HG02938 (cell line): ENCODE data around the gene FAM156A.
A peak's percentile ranks its signal among the peaks of the same experiment; 100 is the strongest.
"Not testable (repeated sequence)": the region's sequence is repeated elsewhere in the genome, so short reads cannot be mapped to it uniquely, and the experiment has no call there.

Source experiments
- ATAC-seq: cut with Tn5 transposase; IDR thresholded peaks from one replicate; pipeline ENCODE4 v1.9.1; 2021; ENCODE audit warnings: mild to moderate bottlenecking, moderate library complexity; ENCODE audit not compliant: unreplicated experiment

The FAM156A gene

GRCh38 chrX:52958113-52958959 is at the start of gene FAM156A:
Gene FAM156A (minus strand): TSS chrX:52958518. CDS start chrX:52948588, 9,930 bp downstream.
- ATAC-seq: peak; percentile 85

DNA sequence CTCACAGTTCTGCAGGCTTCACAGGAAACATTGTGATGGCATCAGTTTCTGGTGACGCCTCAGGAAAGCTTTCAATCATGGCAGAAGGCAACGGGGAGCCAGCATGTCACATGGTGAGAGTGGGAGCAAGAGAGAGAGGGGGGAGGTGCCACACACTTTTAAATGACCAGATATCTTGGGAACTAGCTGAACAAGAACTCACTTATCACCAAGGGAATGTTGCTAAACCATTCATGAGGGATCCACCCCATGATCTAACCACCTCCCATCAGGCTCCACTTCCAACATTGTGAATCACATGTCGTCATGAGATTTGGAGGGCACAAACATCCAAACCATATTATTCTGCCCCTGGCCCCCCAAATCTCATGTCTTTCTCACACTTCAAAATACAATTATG is 47.0 kb upstream of the FAM156A start:
- no peak for ATAC-seq

- no peak for ATAC-seq
Observed at GRCh38 chrX:53004811-53005210, 46.5 kb upstream of the FAM156A start.

GRCh38 chrX:53004038-53004437 is 45.7 kb upstream of the FAM156A start:
- ATAC-seq: no peak

- ATAC-seq: no peak
Observed at GRCh38 chrX:53003111-53003510, 44.8 kb upstream of the FAM156A start.

GRCh38 chrX:53001958-53002357 is 43.6 kb upstream of the FAM156A start:
- no peak for ATAC-seq

DNA sequence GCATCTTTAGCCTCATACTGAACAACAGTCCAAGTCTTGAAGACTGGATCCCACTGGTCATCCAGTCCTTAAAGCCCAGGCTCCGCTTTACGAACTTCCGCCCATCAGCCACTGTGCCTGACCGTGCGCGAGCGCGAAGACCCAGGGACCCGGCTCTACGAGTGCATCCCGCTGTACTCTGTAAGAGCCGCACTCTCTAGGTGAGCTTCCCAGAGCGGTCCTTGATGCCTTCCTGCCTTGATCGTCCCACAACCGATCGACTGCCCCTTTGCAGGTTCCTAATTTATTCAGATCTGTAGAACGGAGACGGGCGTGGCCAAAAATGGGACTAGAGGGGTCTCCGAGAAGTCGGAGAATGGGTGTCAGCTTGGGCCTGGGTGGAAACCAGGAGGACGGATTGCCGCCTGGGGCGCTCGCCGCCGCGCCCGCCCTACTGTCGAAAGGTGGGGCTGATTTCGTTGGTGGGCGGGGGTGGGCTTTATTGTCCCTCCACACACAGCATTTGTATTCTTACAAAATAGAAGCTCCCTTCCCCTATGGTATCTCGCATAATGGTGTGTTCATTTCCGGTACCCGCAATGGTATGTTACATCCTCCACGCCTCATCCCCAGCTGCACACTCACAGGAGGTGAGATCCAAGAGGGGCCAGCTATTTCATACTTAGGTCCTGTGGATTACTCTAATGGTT is 42.3 kb upstream of the FAM156A start:
- no peak for ATAC-seq

- ATAC-seq: no peak
Observed at GRCh38 chrX:52995987-52996331, 37.6 kb upstream of the FAM156A start.

DNA sequence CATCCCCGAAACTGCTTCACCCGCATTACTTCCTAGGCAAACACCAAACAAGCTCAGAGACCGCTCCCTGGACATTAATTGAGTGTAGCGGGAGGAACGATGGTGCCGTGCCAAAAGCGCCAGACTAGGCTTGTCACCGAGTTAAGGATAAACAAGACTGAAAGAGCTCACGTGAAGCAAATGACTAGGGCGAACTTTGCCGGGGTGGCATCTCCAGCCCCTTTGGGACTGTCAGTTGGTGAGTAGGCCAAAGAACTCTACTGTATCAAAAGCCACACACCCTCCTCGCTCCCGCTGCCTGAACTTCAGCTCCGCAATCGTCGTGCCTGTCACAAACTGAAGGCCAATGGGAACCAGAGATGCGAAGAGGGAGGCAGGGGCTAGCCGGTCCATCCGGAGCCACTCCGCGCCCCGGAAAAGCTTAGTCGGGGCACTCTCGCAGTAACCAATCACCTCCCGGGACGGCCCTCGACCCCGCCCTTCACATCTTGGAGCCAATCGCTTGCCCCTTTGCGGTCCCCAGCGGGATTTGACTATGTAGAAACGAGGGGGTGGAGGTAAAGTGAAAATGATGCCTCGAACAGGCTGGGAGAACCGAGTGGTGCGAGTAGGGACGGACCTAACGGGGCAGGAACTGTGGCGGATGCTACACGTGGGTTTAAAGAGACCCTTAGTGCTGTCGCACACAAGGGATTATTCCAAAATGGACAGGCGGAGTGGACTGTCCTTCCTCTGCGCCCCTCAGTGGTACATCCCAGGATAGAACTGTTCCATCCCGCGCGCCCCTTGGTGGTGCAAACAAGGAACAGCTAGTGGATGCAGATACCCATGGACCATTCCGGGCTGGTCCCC is 37.0 kb upstream of the FAM156A start:
- peak; percentile 95 for ATAC-seq

GRCh38 chrX:52990848-52991247 is 32.5 kb upstream of the FAM156A start:
- ATAC-seq: no peak

GRCh38 chrX:52990011-52990631 is 31.8 kb upstream of the FAM156A start:
- ATAC-seq: peak; percentile 54

GRCh38 chrX:52988985-52989917 is 30.9 kb upstream of the FAM156A start:
- ATAC-seq: no peak

GRCh38 chrX:52983321-52984000 is 25.1 kb upstream of the FAM156A start:
- no peak for ATAC-seq

DNA sequence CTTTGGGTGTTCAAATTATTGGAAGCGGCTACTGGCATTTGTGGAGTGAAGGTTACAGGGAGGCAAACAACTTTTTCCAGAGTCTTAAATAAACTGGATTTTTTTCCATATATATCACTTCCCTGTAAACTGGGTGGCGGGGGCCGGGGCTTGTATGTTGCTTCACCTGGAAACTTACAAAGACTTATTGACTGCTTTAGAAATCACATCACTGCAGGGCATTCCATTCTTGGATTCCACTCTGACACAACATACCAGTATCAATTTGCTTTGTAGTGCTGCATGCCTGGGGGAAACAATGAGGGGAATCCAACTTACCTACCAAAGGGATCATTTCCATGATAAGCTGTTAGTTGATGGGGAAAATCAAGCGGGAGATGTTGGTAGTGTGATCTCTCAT is 21.7 kb upstream of the FAM156A start:
- no peak for ATAC-seq

GRCh38 chrX:52979568-52979967 is 21.2 kb upstream of the FAM156A start:
- no peak for ATAC-seq

DNA sequence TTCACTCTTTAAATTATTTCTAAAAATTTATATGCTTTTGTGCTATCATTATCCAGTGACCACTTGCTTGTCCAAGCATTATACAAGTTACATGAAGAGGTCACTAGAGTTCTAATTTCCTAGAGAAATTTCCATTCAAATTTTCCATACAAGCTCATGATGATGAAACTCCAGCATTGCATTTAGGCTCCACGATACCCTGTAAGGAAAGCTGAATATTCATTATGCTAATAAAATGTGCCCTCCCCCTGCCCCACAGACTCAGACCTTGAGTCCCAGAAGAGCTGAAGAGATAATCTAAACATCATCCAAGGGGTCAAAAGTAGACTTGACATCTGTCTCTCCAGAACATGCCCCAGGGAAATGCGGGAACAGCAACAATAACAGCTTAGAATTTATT is 19.6 kb upstream of the FAM156A start:
- no peak for ATAC-seq

GRCh38 chrX:52975576-52975975 is 17.3 kb upstream of the FAM156A start:
- not testable (repeated sequence) for ATAC-seq

DNA sequence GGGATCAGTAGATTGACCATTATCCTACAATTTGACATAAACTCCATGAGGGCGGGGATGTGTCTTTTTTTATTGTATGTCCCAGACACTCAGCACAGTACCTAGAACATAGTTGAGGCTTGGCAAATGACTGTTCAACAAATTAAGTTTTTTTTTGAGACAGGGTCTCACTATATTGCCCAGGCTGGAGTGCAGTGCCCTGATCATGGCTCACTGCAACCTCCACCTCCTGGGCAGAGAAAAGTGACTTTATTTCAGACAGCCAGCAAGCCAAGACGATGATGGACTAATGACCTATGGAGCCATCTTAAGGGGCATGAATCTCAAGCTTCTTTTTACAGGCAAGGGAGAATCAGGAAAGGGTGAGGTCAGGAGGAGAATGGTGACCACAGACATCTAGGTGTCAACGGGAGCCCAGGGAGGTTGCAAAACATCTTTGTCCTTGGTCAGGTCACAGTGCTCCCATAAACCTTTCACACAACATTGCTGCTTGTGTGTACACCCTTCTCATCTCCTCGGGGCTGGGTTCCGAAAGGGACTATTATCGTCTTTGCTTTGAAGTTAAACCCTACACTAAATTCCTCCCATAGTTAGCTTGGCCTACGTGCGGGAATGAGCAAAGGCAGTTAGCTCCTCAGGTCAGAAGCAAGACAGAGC is 16.1 kb upstream of the FAM156A start:
- ATAC-seq: not testable (repeated sequence)

DNA sequence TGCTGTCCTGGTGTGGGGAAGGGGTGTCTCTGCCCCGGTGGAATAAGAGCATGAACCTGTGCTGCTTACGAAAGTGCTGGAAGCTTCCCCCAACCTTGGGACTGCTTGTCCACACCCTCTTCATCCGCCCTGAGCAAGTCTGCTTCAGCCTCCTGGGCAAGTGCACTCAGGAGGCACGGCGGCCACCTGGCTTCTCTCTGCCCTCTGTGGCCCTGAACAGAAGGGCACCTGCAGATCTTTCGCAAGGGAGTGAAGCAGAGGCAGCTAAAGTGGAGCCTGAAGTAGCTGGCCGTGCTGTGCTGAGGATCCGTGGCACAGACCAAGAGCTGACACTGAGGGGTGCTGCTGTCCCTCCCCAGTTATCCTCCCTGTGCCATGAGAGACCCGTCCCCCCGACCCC is 9.6 kb upstream of the FAM156A start:
- not testable (repeated sequence) for ATAC-seq
